GM04503 (cell line): ENCODE data around the gene STXBP5L.
"Not testable (repeated sequence)": the region's sequence is repeated elsewhere in the genome, so short reads cannot be mapped to it uniquely, and the experiment has no call there.

Experiments used
- DNase-seq: peaks from one replicate; pipeline ENCODE4 v3.0.0-alpha.2; 2012; ENCODE audit warnings: low read depth

Gene STXBP5L

GRCh38 chr3:121231872-121232271, 323.9 kb downstream of the STXBP5L start:
- DNase-seq: no peak

GRCh38 chr3:121232309-121233225, 324.6 kb downstream of the STXBP5L start:
- no peak for DNase-seq

GRCh38 chr3:121243208-121243607, 335.2 kb downstream of the STXBP5L start:
- no peak for DNase-seq

- DNase-seq: no peak
Observed at GRCh38 chr3:121252676-121253075, 344.7 kb downstream of the STXBP5L start.

- DNase-seq: no peak
Observed at GRCh38 chr3:121269389-121269788, 361.4 kb downstream of the STXBP5L start.

GRCh38 chr3:121274411-121274810, 366.4 kb downstream of the STXBP5L start:
- no peak for DNase-seq

GRCh38 chr3:121295452-121295851, 387.4 kb downstream of the STXBP5L start:
- DNase-seq: no peak

- no peak for DNase-seq
Observed at GRCh38 chr3:121295979-121296378, 388.0 kb downstream of the STXBP5L start.

- no peak for DNase-seq
Observed at GRCh38 chr3:121324320-121324719, 416.3 kb downstream of the STXBP5L start.

- DNase-seq: no peak
Observed at GRCh38 chr3:121330118-121330517, 422.1 kb downstream of the STXBP5L start.

- DNase-seq: no peak
Observed at GRCh38 chr3:121330634-121331033, 422.6 kb downstream of the STXBP5L start.

GRCh38 chr3:121355960-121356359, 448.0 kb downstream of the STXBP5L start:
- not testable (repeated sequence) for DNase-seq

GRCh38 chr3:121362035-121362734, 454.2 kb downstream of the STXBP5L start:
- no peak for DNase-seq

GRCh38 chr3:121388308-121388707, 480.3 kb downstream of the STXBP5L start:
- not testable (repeated sequence) for DNase-seq

- DNase-seq: not testable (repeated sequence)
Observed at GRCh38 chr3:121395967-121396366, 488.0 kb downstream of the STXBP5L start.

GRCh38 chr3:121398051-121398450, 490.0 kb downstream of the STXBP5L start:
- DNase-seq: not testable (repeated sequence)

GRCh38 chr3:121399820-121400219, 491.8 kb downstream of the STXBP5L start:
- no peak for DNase-seq

- DNase-seq: no peak
Observed at GRCh38 chr3:121405631-121406030, 497.6 kb downstream of the STXBP5L start.

- DNase-seq: no peak
Observed at GRCh38 chr3:121411523-121411922, 503.5 kb downstream of the STXBP5L start.

GRCh38 chr3:121414924-121415323, 506.9 kb downstream of the STXBP5L start:
- DNase-seq: no peak

- DNase-seq: no peak
Observed at GRCh38 chr3:121418182-121418581, 510.2 kb downstream of the STXBP5L start.

- DNase-seq: no peak
Observed at GRCh38 chr3:121424549-121424948, 516.5 kb downstream of the STXBP5L start.

GRCh38 chr3:121430664-121431215, 522.7 kb downstream of the STXBP5L start:
- DNase-seq: no peak
